SU-DHL-6 (cell line): ENCODE data around the gene SELENOF.

ENCODE experiments used
- H2AFZ ChIP-seq: fragments of 200-600 bp; sonication (generic); 2 replicates; pipeline ENCODE4 v1.6.1; 2014; ENCODE audit warnings: low read depth, mild to moderate bottlenecking, moderate library complexity, mixed read lengths, antibody characterized with exemption, low read length; ENCODE audit not compliant: severe bottlenecking
- H3F3A ChIP-seq: fragments of 200-600 bp; shearing (Covaris generic); 2 replicates; pipeline ENCODE4 v1.6.0; 2016; ENCODE audit warnings: antibody characterized with exemption, mild to moderate bottlenecking; ENCODE audit not compliant: insufficient read depth
- H3K27ac ChIP-seq: fragments of 200-600 bp; sonication (generic); 2 replicates; pipeline ENCODE4 v1.5.1; 2016; ENCODE audit warnings: low read depth, mild to moderate bottlenecking, low read length, moderate library complexity, mixed read lengths
- H3K27me3 ChIP-seq: fragments of 200-600 bp; sonication (generic), shearing (Covaris generic); 2 replicates; pipeline ENCODE4 v1.6.0; 2014; ENCODE audit warnings: mild to moderate bottlenecking, low read length
- H3K36me3 ChIP-seq: fragments of 200-600 bp; sonication (generic); 2 replicates; pipeline ENCODE4 v1.6.1; 2014; ENCODE audit warnings: mild to moderate bottlenecking, low read length, mixed read lengths
- H3K4me2 ChIP-seq: fragments of 300-600, 200-600 bp; shearing (Covaris generic), sonication (generic); 2 replicates; pipeline ENCODE4 v1.6.0; 2014; ENCODE audit warnings: low read length, low read depth, mild to moderate bottlenecking; ENCODE audit not compliant: poor library complexity, severe bottlenecking
- H3K4me3 ChIP-seq: fragments of 200-600 bp; sonication (generic); 2 replicates; pipeline ENCODE4 v1.5.1; 2014; ENCODE audit warnings: antibody characterized with exemption, low read length, mild to moderate bottlenecking, mixed read lengths; ENCODE audit not compliant: insufficient read depth, poor library complexity, severe bottlenecking
- H3K79me2 ChIP-seq: fragments of 200-600 bp; sonication (generic); 2 replicates; pipeline ENCODE4 v1.6.1; 2014; ENCODE audit warnings: mild to moderate bottlenecking, low read length, moderate library complexity; ENCODE audit not compliant: insufficient read depth
- H3K9ac ChIP-seq: fragments of 200-600 bp; sonication (generic); 2 replicates; pipeline ENCODE4 v1.7.0; 2014; ENCODE audit warnings: mild to moderate bottlenecking, low read length
- H3K9me2 ChIP-seq: fragments of 200-600 bp; sonication (generic); replicated peaks from 2 replicates; pipeline ENCODE4 v1.6.1; 2014; ENCODE audit warnings: low read length; ENCODE audit not compliant: insufficient read depth
- H3K9me3 ChIP-seq: fragments of 200-600 bp; sonication (generic); 2 replicates; pipeline ENCODE4 v1.6.1; 2014; ENCODE audit warnings: low read length, mixed read lengths; ENCODE audit not compliant: insufficient read depth
- H4K20me1 ChIP-seq: fragments of 200-600 bp; sonication (generic); 2 replicates; pipeline ENCODE4 v1.6.1; 2014; ENCODE audit warnings: low read depth, mild to moderate bottlenecking, antibody characterized with exemption, low read length, moderate library complexity, mixed read lengths
- CTCF ChIP-seq: fragments of 200-600 bp; sonication (generic); IDR thresholded peaks from one replicate; pipeline ENCODE4 v1.5.1; 2017; ENCODE audit warnings: antibody characterized with exemption, mild to moderate bottlenecking, low read length, moderate library complexity; ENCODE audit not compliant: insufficient read depth, poor library complexity, severe bottlenecking
- EZH2phosphoT487 ChIP-seq: fragments of 200-600 bp; sonication (generic), shearing (Covaris generic); conservative IDR thresholded peaks from 2 replicates; pipeline ENCODE4 v1.6.1; 2018; ENCODE audit warnings: mild to moderate bottlenecking, antibody characterized with exemption, low read length, moderate library complexity, mixed read lengths

Gene SELENOF

DNA sequence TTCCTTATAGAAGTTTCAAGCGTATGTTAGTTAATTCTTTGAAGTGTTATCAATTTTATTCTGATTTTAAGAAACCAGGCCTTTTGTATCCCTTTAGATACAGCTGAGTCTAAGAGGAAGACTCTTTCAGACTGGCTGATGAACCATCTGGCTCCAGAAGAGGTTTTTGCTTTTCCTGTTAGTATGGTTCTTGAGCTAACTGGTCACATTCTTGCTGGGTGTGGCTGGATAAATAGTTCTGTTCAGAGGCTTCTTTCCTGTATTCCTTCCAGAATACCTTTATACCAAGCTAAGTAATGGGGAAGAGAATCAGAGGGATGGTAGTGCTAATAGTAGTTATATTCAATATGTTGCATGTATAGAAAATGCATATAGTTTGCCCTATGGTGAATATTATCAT is 13.0 kb upstream of the SELENOF start:
- H3F3A ChIP-seq = peaks cover 67% of the 10 kb centered on the region
- TF ChIP-seq CTCF (no peak), EZH2phosphoT487 (no peak)
- H3K27ac ChIP-seq = peak overlapping the region; percentile 65; the same call in 1 of the 2 replicates
- H3K79me2 ChIP-seq = peaks cover 100% of the 10 kb centered on the region
- H3K9me2 ChIP-seq = no peaks in the 10 kb centered on the region
- H4K20me1 ChIP-seq = peaks cover 46% of the 10 kb centered on the region
- no peaks in the 10 kb centered on the region for H3K27me3 ChIP-seq
- peaks cover 17% of the 10 kb centered on the region; the same call in 1 of the 2 replicates for H3K9me3 ChIP-seq
- H2AFZ ChIP-seq = no peak overlapping the region
- H3K9ac ChIP-seq = peak overlapping the region; percentile 17; the same call in 1 of the 2 replicates
- H3K4me3 ChIP-seq = no peak overlapping the region
- peaks cover 15% of the 10 kb centered on the region for H3K36me3 ChIP-seq
- peak overlapping the region; percentile 91 for H3K4me2 ChIP-seq

DNA sequence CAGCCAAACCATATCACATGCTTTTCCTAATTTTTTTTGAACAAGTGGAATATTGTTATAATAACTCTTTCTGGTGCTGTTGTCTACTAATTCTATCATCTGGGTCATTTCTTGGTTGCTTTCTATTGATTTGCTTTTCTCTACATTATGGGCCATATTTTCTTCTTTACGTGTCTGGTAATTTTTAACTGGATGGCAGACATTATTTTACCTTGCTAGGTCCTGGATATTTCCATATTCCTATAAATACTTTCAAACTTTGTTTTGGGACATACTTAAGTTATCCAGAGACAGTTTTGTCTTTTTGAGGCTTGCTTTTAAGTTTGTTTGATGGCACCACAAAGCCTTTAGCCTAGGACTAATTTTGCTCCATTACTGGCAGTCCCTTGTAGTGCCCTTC is 11.8 kb upstream of the SELENOF start:
- Histone ChIP-seq H3F3A (peaks cover 58% of the 10 kb centered on the region), H3K4me3 (no peak overlapping the region), H3K79me2 (peaks cover 100% of the 10 kb centered on the region), H2AFZ (no peak overlapping the region), H3K9me2 (no peaks in the 10 kb centered on the region), H3K27ac (peak overlapping the region; percentile 65; the same call in 1 of the 2 replicates), H3K9ac (no peak overlapping the region), H3K36me3 (peaks cover 26% of the 10 kb centered on the region), H4K20me1 (peaks cover 45% of the 10 kb centered on the region), H3K9me3 (peaks cover 27% of the 10 kb centered on the region), H3K27me3 (no peaks in the 10 kb centered on the region), H3K4me2 (peak overlapping the region; percentile 91)
- TF ChIP-seq EZH2phosphoT487 (no peak), CTCF (no peak)

DNA sequence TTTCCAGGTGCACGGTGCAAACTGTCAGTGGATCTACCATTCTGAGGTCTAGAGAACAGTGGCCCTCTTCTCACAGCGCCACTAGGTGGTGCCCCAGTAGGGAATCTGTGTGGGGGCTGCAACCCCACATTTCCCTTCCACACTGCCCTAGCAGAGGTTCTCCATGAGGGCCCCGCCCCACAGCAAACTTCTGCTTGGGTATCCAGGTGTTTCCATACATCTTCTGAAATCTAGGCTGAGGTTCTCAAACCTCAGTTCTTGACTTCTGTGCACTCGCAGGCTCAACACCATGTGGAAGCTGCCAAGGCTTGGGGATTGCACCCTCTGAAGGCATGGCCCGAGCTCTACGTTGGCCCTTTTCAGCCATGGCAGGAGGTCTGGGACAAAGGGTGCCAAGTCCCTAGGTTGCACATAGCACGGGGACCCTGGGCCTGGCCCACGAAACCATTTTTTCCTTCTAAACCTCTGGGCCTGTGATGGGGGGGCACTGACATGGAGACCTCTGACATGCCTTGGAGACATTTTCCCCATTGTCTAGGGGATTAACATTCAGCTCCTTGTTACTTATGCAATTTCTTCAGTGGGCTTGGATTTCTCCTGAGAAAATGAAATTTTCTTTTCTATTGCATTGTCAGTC is 10.5 kb upstream of the SELENOF start:
- Histone ChIP-seq H3K9ac (no peak overlapping the region), H3K4me2 (no peak overlapping the region), H3K4me3 (no peak overlapping the region), H3K36me3 (peaks cover 39% of the 10 kb centered on the region), H3K79me2 (peaks cover 100% of the 10 kb centered on the region), H3K9me2 (no peaks in the 10 kb centered on the region), H2AFZ (no peak overlapping the region), H3F3A (peaks cover 45% of the 10 kb centered on the region), H3K9me3 (peaks cover 30% of the 10 kb centered on the region), H3K27ac (no peak overlapping the region), H3K27me3 (no peaks in the 10 kb centered on the region), H4K20me1 (peaks cover 38% of the 10 kb centered on the region)
- TF ChIP-seq EZH2phosphoT487 (no peak), CTCF (no peak)
